D721Med (cell line): ENCODE data around the gene SPR.

Experiments used
- DNase-seq: peaks from one replicate; pipeline ENCODE4 v3.0.0; 2011; ENCODE audit warnings: low spot score; ENCODE audit not compliant: insufficient read length
- FAIRE-seq: peaks from 2 replicates; lab custom pipeline; 2011; peaks lifted over from hg19 to GRCh38; lab: Jason Lieb, UNC
- TF ChIP-seq, protein P1 (sequence below): IDR thresholded peaks from 2 replicates; pipeline ENCODE4 v1.5.1; 2012; ENCODE audit warnings: mild to moderate bottlenecking, control low read depth; ENCODE audit not compliant: insufficient read depth; ENCODE audit errors: missing control alignments

SPR gene

DNA sequence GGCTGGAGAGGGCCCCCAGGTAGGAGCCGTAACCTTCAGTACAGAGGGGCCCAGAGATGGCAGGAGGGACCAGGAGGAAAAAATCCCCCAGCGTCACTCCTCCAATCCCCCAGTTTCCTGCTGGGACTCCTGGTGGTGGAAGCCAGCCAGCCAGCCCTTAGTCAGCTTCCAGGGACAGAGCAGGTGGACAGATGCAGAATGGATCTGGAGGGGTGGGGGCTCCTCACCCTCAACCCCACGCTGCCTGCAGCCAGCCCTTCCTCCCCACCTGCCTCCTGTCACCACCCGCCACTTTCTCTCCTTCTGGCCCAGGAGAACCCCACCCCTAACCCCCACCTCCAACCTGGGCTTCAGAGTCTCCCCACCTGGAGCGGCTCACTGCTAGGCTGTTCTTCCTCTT, 51.2 kb downstream of the SPR start:
- FAIRE-seq (no peak), DNase-seq (no peak)
- TF ChIP-seq, protein P1, sequence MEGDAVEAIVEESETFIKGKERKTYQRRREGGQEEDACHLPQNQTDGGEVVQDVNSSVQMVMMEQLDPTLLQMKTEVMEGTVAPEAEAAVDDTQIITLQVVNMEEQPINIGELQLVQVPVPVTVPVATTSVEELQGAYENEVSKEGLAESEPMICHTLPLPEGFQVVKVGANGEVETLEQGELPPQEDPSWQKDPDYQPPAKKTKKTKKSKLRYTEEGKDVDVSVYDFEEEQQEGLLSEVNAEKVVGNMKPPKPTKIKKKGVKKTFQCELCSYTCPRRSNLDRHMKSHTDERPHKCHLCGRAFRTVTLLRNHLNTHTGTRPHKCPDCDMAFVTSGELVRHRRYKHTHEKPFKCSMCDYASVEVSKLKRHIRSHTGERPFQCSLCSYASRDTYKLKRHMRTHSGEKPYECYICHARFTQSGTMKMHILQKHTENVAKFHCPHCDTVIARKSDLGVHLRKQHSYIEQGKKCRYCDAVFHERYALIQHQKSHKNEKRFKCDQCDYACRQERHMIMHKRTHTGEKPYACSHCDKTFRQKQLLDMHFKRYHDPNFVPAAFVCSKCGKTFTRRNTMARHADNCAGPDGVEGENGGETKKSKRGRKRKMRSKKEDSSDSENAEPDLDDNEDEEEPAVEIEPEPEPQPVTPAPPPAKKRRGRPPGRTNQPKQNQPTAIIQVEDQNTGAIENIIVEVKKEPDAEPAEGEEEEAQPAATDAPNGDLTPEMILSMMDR = no peak

DNA sequence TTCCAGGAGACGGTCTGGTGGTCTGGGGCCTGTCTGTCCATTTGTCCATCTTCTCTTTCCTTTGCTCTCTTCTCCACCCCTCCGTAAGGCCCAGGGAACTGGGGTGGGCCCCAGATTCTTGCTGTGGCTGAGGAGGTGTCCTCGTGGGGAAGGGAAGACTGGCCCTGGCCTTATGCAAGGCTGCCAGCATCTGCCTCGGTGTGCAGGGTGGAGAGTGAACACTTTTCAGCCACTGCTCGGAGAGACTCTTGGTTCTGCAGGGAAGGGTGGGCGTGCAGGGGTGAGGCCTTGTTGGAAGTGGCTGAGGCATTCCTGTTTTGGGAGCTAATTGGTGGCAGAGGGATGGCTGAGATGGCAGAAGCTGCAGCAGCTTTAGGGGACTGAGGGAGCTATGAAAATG, 53.2 kb downstream of the SPR start:
- DNase-seq (no peak), FAIRE-seq (no peak)
- TF ChIP-seq, protein P1 = no peak

DNA sequence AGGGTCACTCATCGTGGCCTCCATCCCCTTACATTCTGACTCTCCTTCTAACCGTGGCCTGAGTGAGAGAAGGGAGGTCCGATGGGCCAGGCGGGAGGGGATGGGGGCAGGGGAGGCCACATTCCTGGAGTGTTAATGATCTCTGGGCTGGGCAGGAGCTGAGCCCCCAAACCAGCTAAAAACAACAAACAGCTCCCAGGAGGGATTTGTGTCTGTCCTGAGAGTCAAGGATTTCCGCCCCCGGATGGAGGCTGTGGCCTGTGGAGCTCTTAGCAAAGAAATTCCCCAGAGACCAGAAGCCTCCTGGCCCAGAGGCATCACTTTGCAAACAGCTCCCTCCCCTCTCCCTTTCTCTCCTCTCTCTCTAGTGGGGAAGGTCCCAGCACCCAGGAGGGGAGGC, 53.6 kb downstream of the SPR start:
- no peak for DNase-seq
- FAIRE-seq = no peak
- TF ChIP-seq, protein P1 = no peak
